Gastrocnemius medialis (tissue), 4 donors: Measurements from ENCODE around the gene TTYH2.

Experiments
- POLR2A ChIP-seq, 2 donors: fragments of 450-650 bp; IDR thresholded peaks; one replicate each; pipeline ENCODE4 v1.6.1; 2017; ENCODE audit warnings: antibody characterized with exemption in 2 of 2, mild to moderate bottlenecking in 2 of 2, moderate library complexity in 2 of 2
- TF ChIP-seq, protein P1 (sequence below), 5 experiments: fragments of 450-650 bp in 3 of 5; fragments of 200-600 bp in 2 of 5; sonication (generic) in 2 of 5; IDR thresholded peaks in 4 of 5; conservative IDR thresholded peaks in 1 of 5; 1 replicate in 4 of 5; 2 replicates in 1 of 5; pipeline ENCODE4 v1.5.1; 2016 to 2019; ENCODE audit warnings: antibody characterized with exemption in 5 of 5, mild to moderate bottlenecking in 3 of 5, moderate library complexity in 3 of 5

DNA sequence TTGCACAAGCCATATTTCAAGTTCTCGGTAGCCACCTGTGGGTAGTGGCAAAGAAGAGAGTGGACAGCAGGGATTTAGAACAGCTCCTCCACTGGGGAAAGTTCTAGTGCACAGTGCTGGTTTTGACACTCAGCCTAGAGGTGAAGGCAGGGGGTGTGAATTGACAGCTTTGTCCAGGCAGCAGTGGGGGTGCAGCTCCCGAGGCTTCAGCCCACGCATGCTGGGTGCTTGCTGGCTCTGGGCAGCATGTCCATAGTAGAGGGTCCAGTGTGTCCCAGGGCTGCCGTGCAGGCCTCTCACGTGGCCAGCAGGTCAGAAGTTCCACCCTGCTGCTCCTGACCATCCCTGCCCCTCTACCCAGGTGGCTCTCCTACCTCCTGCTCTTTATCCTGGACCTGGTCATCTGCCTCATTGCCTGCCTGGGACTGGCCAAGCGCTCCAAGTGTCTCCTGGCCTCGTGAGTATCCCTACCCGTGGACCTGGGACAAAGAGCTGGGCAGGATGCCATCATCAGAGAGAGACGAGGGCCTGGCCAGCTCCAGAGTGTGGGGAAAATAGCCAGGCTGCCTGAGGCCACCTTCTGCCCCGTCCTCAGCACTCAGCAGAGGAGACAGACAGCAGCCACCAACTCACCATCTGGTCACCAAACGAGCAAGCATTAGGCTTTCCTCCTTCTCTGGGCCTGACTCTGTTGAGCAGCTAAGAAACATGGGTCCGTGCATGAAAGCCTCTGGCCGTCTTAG lies 29.8 kb downstream of the TTYH2 start:
- TF ChIP-seq POLR2A (IDR thresholded peaks at IDR 0.05) = no peak
- TF ChIP-seq, protein P1, sequence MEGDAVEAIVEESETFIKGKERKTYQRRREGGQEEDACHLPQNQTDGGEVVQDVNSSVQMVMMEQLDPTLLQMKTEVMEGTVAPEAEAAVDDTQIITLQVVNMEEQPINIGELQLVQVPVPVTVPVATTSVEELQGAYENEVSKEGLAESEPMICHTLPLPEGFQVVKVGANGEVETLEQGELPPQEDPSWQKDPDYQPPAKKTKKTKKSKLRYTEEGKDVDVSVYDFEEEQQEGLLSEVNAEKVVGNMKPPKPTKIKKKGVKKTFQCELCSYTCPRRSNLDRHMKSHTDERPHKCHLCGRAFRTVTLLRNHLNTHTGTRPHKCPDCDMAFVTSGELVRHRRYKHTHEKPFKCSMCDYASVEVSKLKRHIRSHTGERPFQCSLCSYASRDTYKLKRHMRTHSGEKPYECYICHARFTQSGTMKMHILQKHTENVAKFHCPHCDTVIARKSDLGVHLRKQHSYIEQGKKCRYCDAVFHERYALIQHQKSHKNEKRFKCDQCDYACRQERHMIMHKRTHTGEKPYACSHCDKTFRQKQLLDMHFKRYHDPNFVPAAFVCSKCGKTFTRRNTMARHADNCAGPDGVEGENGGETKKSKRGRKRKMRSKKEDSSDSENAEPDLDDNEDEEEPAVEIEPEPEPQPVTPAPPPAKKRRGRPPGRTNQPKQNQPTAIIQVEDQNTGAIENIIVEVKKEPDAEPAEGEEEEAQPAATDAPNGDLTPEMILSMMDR (IDR thresholded peaks at IDR 0.05 in 4 of 5, conservative IDR thresholded peaks at IDR 0.05 in 1 of 5) = no peak
